GM12891 (cell line): ENCODE measurements around the gene ACER3.

Experiments used
- PAX5 ChIP-seq: IDR thresholded peaks from 2 replicates; pipeline ENCODE4 v1.6.1; 2011; ENCODE audit warnings: low read length, moderate library complexity, mild to moderate bottlenecking; ENCODE audit not compliant: insufficient read depth, severe bottlenecking
- POLR2A ChIP-seq: IDR thresholded peaks from 2 replicates; pipeline ENCODE4 v1.6.1; 2011; ENCODE audit warnings: low read depth, low read length, control low read depth
- POLR2AphosphoS5 ChIP-seq: IDR thresholded peaks from 2 replicates; pipeline ENCODE4 v1.6.1; 2011; ENCODE audit warnings: low read depth, low read length, control low read depth
- POU2F2 ChIP-seq: IDR thresholded peaks from 2 replicates; pipeline ENCODE4 v1.6.1; 2011; ENCODE audit warnings: low read depth, mild to moderate bottlenecking, control low read depth, low read length, moderate library complexity
- SPI1 ChIP-seq: IDR thresholded peaks from 2 replicates; pipeline ENCODE4 v1.6.1; 2011; ENCODE audit warnings: low read depth, low read length, control low read depth
- TAF1 ChIP-seq: IDR thresholded peaks from 2 replicates; pipeline ENCODE4 v1.6.1; 2011; ENCODE audit warnings: low read depth, low read length, control low read depth

DNA sequence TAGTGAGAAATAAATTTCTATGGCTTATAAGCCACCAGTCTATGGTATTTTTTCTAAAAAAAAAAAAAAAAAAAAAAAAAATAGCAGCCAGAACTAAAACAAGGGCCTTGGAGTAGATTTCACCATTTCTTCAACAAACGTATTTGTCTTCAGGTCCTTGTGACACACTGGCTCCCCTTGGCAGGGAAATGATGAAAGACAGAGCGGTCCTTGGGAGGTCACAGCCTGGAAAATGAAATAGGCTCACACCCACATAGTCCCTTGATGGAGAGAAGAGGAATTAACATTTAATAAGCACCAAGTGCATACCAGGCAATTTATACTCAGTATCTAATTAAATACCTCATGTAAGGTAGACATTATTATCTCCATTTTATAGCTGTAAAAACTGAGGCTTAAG lies 25.7 kb upstream of the ACER3 start:
- no peak for TF ChIP-seq POLR2AphosphoS5
- no peak for TF ChIP-seq POU2F2
- no peak for TF ChIP-seq TAF1
- TF ChIP-seq POLR2A = no peak
- TF ChIP-seq SPI1 = no peak
- no peak for TF ChIP-seq PAX5
